Mesendoderm (in vitro differentiated cells): ENCODE results near the gene APOA1.

Experiments used
- DNase-seq: peaks from one replicate; pipeline ENCODE4 v3.0.0; 2013
- H2AK5ac ChIP-seq: 2 replicates; pipeline ENCODE4 v1.6.1; 2013; ENCODE audit warnings: low read length, inconsistent platforms
- H2BK120ac ChIP-seq: 2 replicates; pipeline ENCODE4 v1.6.1; 2013; ENCODE audit warnings: low read depth, mild to moderate bottlenecking, low read length, moderate library complexity, mixed read lengths
- H2BK15ac ChIP-seq: replicated peaks from 2 replicates; pipeline ENCODE4 v1.6.1; 2013; ENCODE audit warnings: low read depth, mild to moderate bottlenecking, moderate library complexity
- H2BK5ac ChIP-seq: 2 replicates; pipeline ENCODE4 v1.6.1; 2013; ENCODE audit warnings: low read length, inconsistent platforms
- H3K18ac ChIP-seq: 2 replicates; pipeline ENCODE4 v1.6.1; 2013; ENCODE audit warnings: mild to moderate bottlenecking, low read length, mixed read lengths
- H3K23ac ChIP-seq: one replicate; pipeline ENCODE4 v1.6.1; 2013; ENCODE audit warnings: low read length
- H3K27ac ChIP-seq: 2 replicates; pipeline ENCODE4 v1.5.1; 2013; ENCODE audit warnings: low read depth, mild to moderate bottlenecking, inconsistent platforms, low read length, moderate library complexity
- H3K27me3 ChIP-seq: 2 replicates; pipeline ENCODE4 v1.6.1; 2013; ENCODE audit warnings: low read length, control low read depth, mild to moderate bottlenecking, inconsistent platforms; ENCODE audit not compliant: insufficient read depth, poor library complexity
- H3K36me3 ChIP-seq: 2 replicates; pipeline ENCODE4 v1.6.1; 2013; ENCODE audit warnings: low read length, inconsistent platforms; ENCODE audit not compliant: control insufficient read depth, insufficient read depth
- H3K4ac ChIP-seq: one replicate; pipeline ENCODE4 v1.6.1; 2013; ENCODE audit warnings: low read depth, mild to moderate bottlenecking, low read length, moderate library complexity
- H3K4me1 ChIP-seq: 2 replicates; pipeline ENCODE4 v1.6.1; 2013; ENCODE audit warnings: low read depth, low read length, inconsistent platforms; ENCODE audit not compliant: control insufficient read depth
- H3K4me2 ChIP-seq: 2 replicates; pipeline ENCODE4 v1.6.1; 2013; ENCODE audit warnings: low read length
- H3K4me3 ChIP-seq: 2 replicates; pipeline ENCODE4 v1.5.1; 2013; ENCODE audit warnings: mild to moderate bottlenecking, low read length
- H3K56ac ChIP-seq: one replicate; pipeline ENCODE4 v1.6.1; 2013; ENCODE audit warnings: low read length
- H3K79me1 ChIP-seq: 2 replicates; pipeline ENCODE4 v1.6.1; 2013; ENCODE audit warnings: low read length, inconsistent platforms
- H3K79me2 ChIP-seq: 2 replicates; pipeline ENCODE4 v1.6.1; 2013; ENCODE audit warnings: mild to moderate bottlenecking, low read length; ENCODE audit not compliant: control insufficient read depth, insufficient read depth
- H3K9ac ChIP-seq: 2 replicates; pipeline ENCODE4 v1.6.1; 2013; ENCODE audit warnings: low read length, inconsistent platforms
- H4K5ac ChIP-seq: one replicate; pipeline ENCODE4 v1.6.1; 2013; ENCODE audit warnings: low read length
- H4K8ac ChIP-seq: one replicate; pipeline ENCODE4 v1.6.1; 2013; ENCODE audit warnings: low read depth, mild to moderate bottlenecking, control low read depth, low read length, moderate library complexity
- WGBS: extraction: QIAGEN DNeasy Blood & Tissue Kit; methylation state at CpG from one replicate; pipeline ENCODE4 v1.1.7; 2013; ENCODE audit warnings: low lambda C conversion rate, missing lambda C conversion rate; ENCODE audit not compliant: insufficient coverage; ENCODE audit errors: extremely low coverage; 5-methylcytosine and 5-hydroxymethylcytosine counted together

APOA1 gene

DNA sequence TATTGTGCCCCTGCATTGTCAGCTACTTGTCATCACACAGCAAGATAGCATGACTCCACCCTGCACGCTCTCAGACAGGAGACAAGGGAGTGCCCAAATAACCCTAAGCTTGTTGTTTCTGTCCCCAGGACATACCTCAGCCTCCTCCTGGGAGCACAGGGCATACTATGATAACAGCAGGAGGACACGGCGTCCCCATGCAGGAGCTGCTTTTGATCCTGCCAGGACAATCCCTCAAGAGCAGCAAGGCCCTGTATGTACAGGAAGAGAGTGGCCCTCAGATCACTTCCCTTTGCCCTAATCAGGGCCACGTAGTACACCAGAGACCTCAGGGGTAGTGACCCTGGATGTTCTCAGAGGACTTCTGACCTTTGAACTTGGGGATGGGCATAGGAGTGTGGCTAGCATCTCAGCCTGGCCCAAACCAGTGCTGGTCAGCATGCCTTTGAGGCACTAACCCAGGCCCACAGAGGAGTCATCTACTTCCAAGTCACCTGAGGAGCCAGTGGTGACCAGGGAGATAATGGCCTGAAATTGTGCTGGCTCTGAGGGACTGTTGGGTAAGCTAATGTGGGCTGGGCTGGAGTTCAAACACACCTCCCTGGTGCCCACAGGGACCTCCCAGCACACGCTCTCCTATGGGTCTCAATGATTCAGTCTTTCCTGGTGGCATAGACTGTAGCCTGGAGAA is 23.5 kb downstream of the APOA1 start:
- H3K79me2 ChIP-seq, result no peaks in the 10 kb centered on the region
- no peak overlapping the region for H3K4me3 ChIP-seq
- no peak overlapping the region for H4K5ac ChIP-seq
- H2BK120ac ChIP-seq, result no peak overlapping the region
- no peak overlapping the region for H2BK5ac ChIP-seq
- H3K27me3 ChIP-seq, result no peaks in the 10 kb centered on the region
- H2AK5ac ChIP-seq, result no peak overlapping the region
- no peak overlapping the region for H3K23ac ChIP-seq
- H3K4me1 ChIP-seq, result no peaks in the 10 kb centered on the region
- H2BK15ac ChIP-seq, result no peak overlapping the region
- no peaks in the 10 kb centered on the region for H3K79me1 ChIP-seq
- DNase-seq, result peak; percentile 70
- H3K9ac ChIP-seq, result no peak overlapping the region
- no CpG with 5 or more reads among the region's 5 CpGs for WGBS
- no peaks in the 10 kb centered on the region for H3K36me3 ChIP-seq
- H3K56ac ChIP-seq, result no peak overlapping the region
- no peak overlapping the region for H3K4ac ChIP-seq
- no peak overlapping the region for H4K8ac ChIP-seq
- no peak overlapping the region for H3K27ac ChIP-seq
- H3K18ac ChIP-seq, result no peak overlapping the region
- H3K4me2 ChIP-seq, result no peak overlapping the region

DNA sequence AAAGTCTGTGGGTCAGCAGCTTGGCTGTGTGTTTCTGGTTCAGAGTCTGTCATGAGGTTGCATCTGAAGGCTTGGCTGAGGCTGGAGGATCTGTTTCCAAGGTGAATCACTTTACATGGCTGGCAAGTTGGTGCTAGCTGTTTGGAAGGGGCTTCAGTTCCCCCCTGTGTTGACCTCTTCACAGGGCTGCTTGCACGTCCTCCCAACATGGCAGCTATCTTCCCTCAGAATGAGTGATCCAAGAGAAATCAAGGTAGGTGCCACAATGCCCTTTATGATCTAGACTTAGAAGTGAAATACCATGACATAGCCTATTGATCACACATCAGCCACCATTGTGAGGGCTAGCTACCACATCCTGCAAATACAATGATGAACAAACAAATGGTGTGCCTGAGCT is 24.3 kb downstream of the APOA1 start:
- no peak overlapping the region for H3K4me3 ChIP-seq
- no peak overlapping the region for H2BK15ac ChIP-seq
- H3K79me1 ChIP-seq, result no peaks in the 10 kb centered on the region
- no peak overlapping the region for H2AK5ac ChIP-seq
- no peaks in the 10 kb centered on the region for H3K27me3 ChIP-seq
- H3K23ac ChIP-seq, result no peak overlapping the region
- H3K36me3 ChIP-seq, result no peaks in the 10 kb centered on the region
- no peak overlapping the region for H3K18ac ChIP-seq
- no peak overlapping the region for H3K4ac ChIP-seq
- H4K8ac ChIP-seq, result no peak overlapping the region
- no peak overlapping the region for H2BK5ac ChIP-seq
- no peak overlapping the region for H3K9ac ChIP-seq
- H4K5ac ChIP-seq, result no peak overlapping the region
- no peak overlapping the region for H3K4me2 ChIP-seq
- peak overlapping the region; percentile 42 for H3K27ac ChIP-seq
- H3K56ac ChIP-seq, result no peak overlapping the region
- no peak overlapping the region for H2BK120ac ChIP-seq
- DNase-seq, result no peak
- H3K4me1 ChIP-seq, result no peaks in the 10 kb centered on the region
- no peaks in the 10 kb centered on the region for H3K79me2 ChIP-seq
- no CpG with 5 or more reads among the region's 1 CpG for WGBS

DNA sequence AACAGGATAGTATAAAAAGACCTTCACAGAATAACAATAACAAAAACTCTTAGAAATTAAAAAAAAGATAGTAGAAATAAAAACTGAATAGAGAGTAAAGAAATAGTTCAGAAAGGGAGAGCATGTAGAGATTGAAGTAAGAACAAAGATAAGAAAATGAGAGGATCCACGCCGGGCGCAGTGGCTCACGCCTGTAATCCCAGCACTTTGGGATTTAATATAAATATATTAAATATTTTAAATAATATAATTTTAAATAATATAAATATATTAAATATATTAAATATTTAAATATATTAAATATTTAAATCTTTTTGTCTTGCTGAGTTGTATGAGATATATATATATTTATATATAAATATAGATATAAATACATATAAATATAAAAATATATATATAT is 25.3 kb downstream of the APOA1 start:
- Histone ChIP-seq H4K8ac (no peak overlapping the region), H3K4me2 (no peak overlapping the region), H3K23ac (no peak overlapping the region), H2BK5ac (no peak overlapping the region), H3K79me1 (no peaks in the 10 kb centered on the region), H3K4me1 (no peaks in the 10 kb centered on the region), H3K27ac (no peak overlapping the region), H3K18ac (no peak overlapping the region), H3K56ac (no peak overlapping the region), H3K9ac (no peak overlapping the region), H3K36me3 (no peaks in the 10 kb centered on the region), H2BK120ac (no peak overlapping the region), H3K79me2 (no peaks in the 10 kb centered on the region), H3K4me3 (no peak overlapping the region), H4K5ac (no peak overlapping the region), H3K27me3 (no peaks in the 10 kb centered on the region), H2BK15ac (no peak overlapping the region), H3K4ac (no peak overlapping the region), H2AK5ac (no peak overlapping the region)
- no peak for DNase-seq
- WGBS, result no CpG with 5 or more reads among the region's 4 CpGs

DNA sequence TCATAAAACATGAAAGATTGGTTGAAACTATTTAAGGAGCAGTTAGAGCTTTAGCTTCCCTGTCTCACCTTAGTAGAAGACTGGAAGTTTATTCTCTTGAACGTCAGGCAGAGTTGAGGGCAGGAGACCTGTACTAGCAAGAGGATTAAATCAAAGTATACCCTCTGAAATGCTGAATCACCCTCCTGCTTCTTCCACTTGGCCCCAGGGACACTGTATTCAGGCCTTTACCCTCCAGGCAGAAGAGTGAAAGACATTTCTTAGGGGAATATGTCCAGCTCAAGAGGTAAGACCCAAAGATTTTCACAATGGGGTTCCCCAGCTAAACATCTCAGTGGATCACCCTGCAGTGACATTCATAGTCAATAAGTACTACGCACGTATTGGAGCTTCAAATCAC is 26.2 kb downstream of the APOA1 start:
- no peak overlapping the region for H2BK15ac ChIP-seq
- no peak overlapping the region for H3K4me3 ChIP-seq
- H3K4me1 ChIP-seq, result no peaks in the 10 kb centered on the region
- no peak overlapping the region for H4K5ac ChIP-seq
- H3K4me2 ChIP-seq, result no peak overlapping the region
- H3K23ac ChIP-seq, result no peak overlapping the region
- no peak overlapping the region for H4K8ac ChIP-seq
- no peak overlapping the region for H3K4ac ChIP-seq
- H2BK5ac ChIP-seq, result no peak overlapping the region
- no peaks in the 10 kb centered on the region for H3K79me2 ChIP-seq
- no peak overlapping the region for H3K27ac ChIP-seq
- no CpG with 5 or more reads among the region's 3 CpGs for WGBS
- H3K9ac ChIP-seq, result no peak overlapping the region
- no peaks in the 10 kb centered on the region for H3K79me1 ChIP-seq
- H3K36me3 ChIP-seq, result no peaks in the 10 kb centered on the region
- no peaks in the 10 kb centered on the region for H3K27me3 ChIP-seq
- H2AK5ac ChIP-seq, result no peak overlapping the region
- DNase-seq, result no peak
- no peak overlapping the region for H3K56ac ChIP-seq
- no peak overlapping the region for H3K18ac ChIP-seq
- no peak overlapping the region for H2BK120ac ChIP-seq

DNA sequence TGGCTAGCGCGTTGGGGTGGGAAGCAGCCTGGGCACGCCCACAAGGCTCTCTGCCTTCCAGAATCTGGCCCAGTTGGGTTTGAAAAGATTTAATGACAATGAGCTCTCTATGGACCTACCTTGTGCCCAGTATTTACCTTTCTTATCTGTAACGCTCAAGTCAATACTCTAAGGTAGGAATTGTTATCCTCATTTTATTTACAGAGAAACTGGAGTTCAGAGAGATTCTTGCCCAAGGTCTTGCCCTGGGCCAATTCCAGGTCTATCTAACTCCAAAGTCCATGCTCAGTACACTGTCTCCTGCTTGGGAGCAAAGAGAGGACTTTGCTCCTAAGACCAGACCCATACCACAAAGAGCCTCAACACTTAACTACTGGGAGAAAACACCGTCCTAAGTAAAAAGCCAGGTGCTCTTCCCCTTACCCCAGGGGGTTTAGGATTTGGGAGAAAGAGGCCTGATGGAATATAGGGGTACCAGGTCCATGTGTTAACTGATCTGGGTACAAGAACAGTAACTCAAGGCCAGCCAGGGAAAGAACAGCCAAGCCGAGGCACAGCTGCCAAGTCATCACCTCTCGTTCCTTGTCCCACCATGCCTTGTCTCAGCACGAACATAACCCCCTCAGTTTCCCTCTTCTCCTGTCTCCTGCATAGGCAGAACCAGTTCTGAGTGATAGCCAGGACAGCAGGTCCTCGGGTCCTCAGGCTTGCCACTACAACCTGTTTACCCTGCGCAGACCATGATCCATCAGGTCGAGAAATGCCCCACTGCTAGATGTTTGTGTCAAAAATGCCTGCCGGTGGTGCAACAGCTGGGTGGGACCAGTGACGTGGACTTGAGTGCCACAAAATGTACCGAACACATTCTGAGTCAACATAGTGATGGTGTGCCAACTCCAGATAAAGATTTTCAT is 28.9 kb downstream of the APOA1 start:
- Histone ChIP-seq H3K4me3 (no peak overlapping the region), H3K79me1 (no peaks in the 10 kb centered on the region), H3K4me1 (no peaks in the 10 kb centered on the region), H4K5ac (no peak overlapping the region), H3K27me3 (no peaks in the 10 kb centered on the region), H3K4me2 (no peak overlapping the region), H4K8ac (no peak overlapping the region), H3K79me2 (no peaks in the 10 kb centered on the region), H3K23ac (no peak overlapping the region), H3K4ac (no peak overlapping the region), H2BK15ac (no peak overlapping the region), H2BK120ac (no peak overlapping the region), H3K27ac (no peak overlapping the region), H3K9ac (no peak overlapping the region), H2BK5ac (no peak overlapping the region), H2AK5ac (no peak overlapping the region), H3K36me3 (no peaks in the 10 kb centered on the region), H3K18ac (no peak overlapping the region), H3K56ac (no peak overlapping the region)
- no peak for DNase-seq
- no CpG with 5 or more reads among the region's 14 CpGs for WGBS
